PFSK-1 (cell line): ENCODE results near the gene FOXK1.

Experiments used
- FOXP2 ChIP-seq: optimal IDR thresholded peaks from 2 replicates; pipeline ENCODE3; 2011; ENCODE audit warnings: borderline replicate concordance, control low read depth, inconsistent platforms; ENCODE audit not compliant: insufficient read depth; ENCODE audit errors: extremely low read length, extremely low read depth
- POLR2AphosphoS5 ChIP-seq: IDR thresholded peaks from 2 replicates; pipeline ENCODE4 v1.6.1; 2012; ENCODE audit warnings: low read depth, mild to moderate bottlenecking, control low read depth, low read length, moderate library complexity
- SIN3A ChIP-seq: IDR thresholded peaks from 2 replicates; pipeline ENCODE4 v1.6.1; 2012; ENCODE audit warnings: mild to moderate bottlenecking, low read length, moderate library complexity, borderline replicate concordance; ENCODE audit not compliant: insufficient read depth
- TAF1 ChIP-seq: IDR thresholded peaks from 2 replicates; pipeline ENCODE4 v1.6.1; 2012; ENCODE audit warnings: low read length, control low read depth, borderline replicate concordance; ENCODE audit not compliant: insufficient read depth
- TF ChIP-seq, protein P1 (sequence below), 2 experiments: IDR thresholded peaks; 2 replicates each; pipeline versions ENCODE4 v1.6.1 to v1.8.0; 2011 to 2012; ENCODE audit warnings: low read depth in 2 of 2, low read length in 2 of 2, control low read depth in 1 of 2, inconsistent platforms in 1 of 2, mild to moderate bottlenecking in 1 of 2, moderate library complexity in 1 of 2; ENCODE audit not compliant: insufficient read depth in 1 of 2

FOXK1 gene

GRCh38 chr7:4657640-4658417 is 24.3 kb upstream of the FOXK1 start:
- no peak for TF ChIP-seq SIN3A
- no peak for TF ChIP-seq TAF1
- no peak for TF ChIP-seq POLR2AphosphoS5
- no peak for TF ChIP-seq FOXP2
- TF ChIP-seq, protein P1, sequence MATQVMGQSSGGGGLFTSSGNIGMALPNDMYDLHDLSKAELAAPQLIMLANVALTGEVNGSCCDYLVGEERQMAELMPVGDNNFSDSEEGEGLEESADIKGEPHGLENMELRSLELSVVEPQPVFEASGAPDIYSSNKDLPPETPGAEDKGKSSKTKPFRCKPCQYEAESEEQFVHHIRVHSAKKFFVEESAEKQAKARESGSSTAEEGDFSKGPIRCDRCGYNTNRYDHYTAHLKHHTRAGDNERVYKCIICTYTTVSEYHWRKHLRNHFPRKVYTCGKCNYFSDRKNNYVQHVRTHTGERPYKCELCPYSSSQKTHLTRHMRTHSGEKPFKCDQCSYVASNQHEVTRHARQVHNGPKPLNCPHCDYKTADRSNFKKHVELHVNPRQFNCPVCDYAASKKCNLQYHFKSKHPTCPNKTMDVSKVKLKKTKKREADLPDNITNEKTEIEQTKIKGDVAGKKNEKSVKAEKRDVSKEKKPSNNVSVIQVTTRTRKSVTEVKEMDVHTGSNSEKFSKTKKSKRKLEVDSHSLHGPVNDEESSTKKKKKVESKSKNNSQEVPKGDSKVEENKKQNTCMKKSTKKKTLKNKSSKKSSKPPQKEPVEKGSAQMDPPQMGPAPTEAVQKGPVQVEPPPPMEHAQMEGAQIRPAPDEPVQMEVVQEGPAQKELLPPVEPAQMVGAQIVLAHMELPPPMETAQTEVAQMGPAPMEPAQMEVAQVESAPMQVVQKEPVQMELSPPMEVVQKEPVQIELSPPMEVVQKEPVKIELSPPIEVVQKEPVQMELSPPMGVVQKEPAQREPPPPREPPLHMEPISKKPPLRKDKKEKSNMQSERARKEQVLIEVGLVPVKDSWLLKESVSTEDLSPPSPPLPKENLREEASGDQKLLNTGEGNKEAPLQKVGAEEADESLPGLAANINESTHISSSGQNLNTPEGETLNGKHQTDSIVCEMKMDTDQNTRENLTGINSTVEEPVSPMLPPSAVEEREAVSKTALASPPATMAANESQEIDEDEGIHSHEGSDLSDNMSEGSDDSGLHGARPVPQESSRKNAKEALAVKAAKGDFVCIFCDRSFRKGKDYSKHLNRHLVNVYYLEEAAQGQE (IDR thresholded peaks at IDR 0.05; ENCODE audit: insufficient read depth in 1 of 2, low read depth in 2 of 2, low read length in 2 of 2): no peak

DNA sequence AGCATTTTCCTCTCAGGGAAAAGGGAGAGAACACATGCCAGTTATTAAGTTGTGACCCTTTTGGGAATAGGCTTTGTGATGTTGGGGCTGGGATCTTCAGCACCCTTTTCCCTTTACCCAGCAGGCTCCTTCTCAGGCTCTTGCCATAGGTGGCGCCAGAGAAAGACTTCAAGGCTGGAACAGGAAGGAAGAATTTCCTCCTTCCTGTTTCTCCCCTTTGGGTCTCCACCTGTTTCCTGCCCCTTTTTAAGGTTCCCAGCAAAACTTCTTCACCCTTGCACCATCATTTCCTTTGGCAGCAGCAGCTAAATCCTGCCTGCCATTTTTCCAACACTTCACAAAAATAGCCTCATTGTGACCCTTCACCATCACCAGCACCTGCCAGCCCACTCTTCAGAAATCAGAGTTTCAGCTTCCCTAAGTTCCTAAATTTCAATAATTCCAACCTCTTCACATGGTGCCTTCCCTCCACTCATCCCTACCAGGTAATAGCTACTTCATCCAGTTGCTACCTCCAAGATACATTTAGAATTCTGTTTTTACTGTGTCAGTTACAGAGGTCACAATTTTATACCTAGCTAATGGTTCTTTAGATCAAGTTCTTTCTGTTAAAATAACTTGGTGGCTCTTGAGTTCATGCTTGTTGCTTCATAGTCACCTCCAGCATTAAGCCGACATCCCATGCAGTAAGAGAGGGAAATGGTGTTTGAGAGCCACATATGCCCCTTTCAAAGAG is 22.4 kb upstream of the FOXK1 start:
- no peak for TF ChIP-seq SIN3A
- TF ChIP-seq, protein P1 (IDR thresholded peaks at IDR 0.05; ENCODE audit: insufficient read depth in 1 of 2, low read depth in 2 of 2, low read length in 2 of 2): no peak
- TF ChIP-seq POLR2AphosphoS5: no peak
- no peak for TF ChIP-seq TAF1
- no peak for TF ChIP-seq FOXP2

DNA sequence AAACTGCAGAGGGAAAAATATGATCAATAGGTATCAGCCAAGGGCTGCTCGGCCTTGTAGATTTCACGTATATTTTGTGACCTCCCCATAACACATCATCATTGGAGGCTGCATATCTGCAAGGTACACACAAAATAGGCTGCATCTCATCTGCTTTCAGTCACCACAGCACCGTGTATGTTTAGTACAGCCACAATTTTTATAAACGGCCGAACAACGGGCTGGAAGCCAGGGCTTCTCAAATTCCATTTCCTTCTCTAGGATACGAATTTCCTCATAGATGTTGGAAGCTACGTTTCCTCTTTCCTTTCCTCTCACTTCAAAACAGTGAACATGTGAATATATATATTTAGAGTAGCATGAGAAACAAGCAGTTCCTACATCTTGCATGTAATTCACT is 20.2 kb upstream of the FOXK1 start:
- TF ChIP-seq, protein P1 (IDR thresholded peaks at IDR 0.05; ENCODE audit: insufficient read depth in 1 of 2, low read depth in 2 of 2, low read length in 2 of 2): no peak
- TF ChIP-seq FOXP2 (no peak), POLR2AphosphoS5 (no peak), TAF1 (no peak), SIN3A (no peak)

- TF ChIP-seq POLR2AphosphoS5 (no peak), SIN3A (no peak), FOXP2 (no peak), TAF1 (no peak)
- TF ChIP-seq, protein P1 (IDR thresholded peaks at IDR 0.05; ENCODE audit: insufficient read depth in 1 of 2, low read depth in 2 of 2, low read length in 2 of 2): no peak
Observed at GRCh38 chr7:4663239-4664018, 18.7 kb upstream of the FOXK1 start.
